H1 (cell line): ENCODE results near the gene CCR3. TPM values are rescaled to one million over a fixed set of nuclear protein-coding genes. Genes with fewer than 3 reads are reported as not detected.

Source experiments
- CTCF ChIA-PET: fragments of 300-600 bp; sonication (Branson Sonifier 250); formaldehyde crosslinking; loops from one replicate; lab custom pipeline; 2021; ENCODE audit not compliant: partially characterized antibody; lab: Charles Lee
- POLR2A ChIA-PET: fragments of 300-600 bp; sonication (Branson Sonifier 250); formaldehyde crosslinking; loops from one replicate; lab custom pipeline; 2021; ENCODE audit warnings: inconsistent platforms; ENCODE audit not compliant: partially characterized antibody; lab: Charles Lee
- DNase-seq, 2 experiments: peaks; one replicate each; pipeline versions ENCODE4 v3.0.0 to v3.0.0-alpha.2; 2010 to 2022; ENCODE audit warnings: low spot score in 2 of 2, low read depth in 1 of 2, mixed read lengths in 1 of 2
- FAIRE-seq: peaks from 2 replicates; lab custom pipeline; 2011; peaks lifted over from hg19 to GRCh38; lab: Jason Lieb, UNC
- H2AFZ ChIP-seq: 2 replicates; pipeline ENCODE4 v1.8.1; 2012; ENCODE audit warnings: low read length, inconsistent platforms
- H2AK5ac ChIP-seq: 2 replicates; pipeline ENCODE4 v1.6.1; 2013; ENCODE audit warnings: low read depth, low read length
- H2BK120ac ChIP-seq: replicated peaks from 2 replicates; pipeline ENCODE3; 2013; ENCODE audit warnings: low read depth, low read length, inconsistent platforms
- H2BK12ac ChIP-seq: 2 replicates; pipeline ENCODE4 v1.6.1; 2013; ENCODE audit warnings: low read depth, low read length
- H2BK15ac ChIP-seq: 2 replicates; pipeline ENCODE4 v1.6.1; 2013; ENCODE audit warnings: low read length
- H2BK20ac ChIP-seq: 2 replicates; pipeline ENCODE4 v1.6.1; 2013; ENCODE audit warnings: low read length
- H2BK5ac ChIP-seq: 2 replicates; pipeline ENCODE4 v1.6.1; 2013; ENCODE audit warnings: low read depth, low read length
- H3K14ac ChIP-seq: 2 replicates; pipeline ENCODE4 v1.6.1; 2013; ENCODE audit warnings: inconsistent platforms; ENCODE audit not compliant: insufficient read length
- H3K18ac ChIP-seq: 2 replicates; pipeline ENCODE4 v1.6.1; 2013; ENCODE audit warnings: low read length; ENCODE audit errors: extremely low read depth
- H3K23ac ChIP-seq: 2 replicates; pipeline ENCODE4 v1.6.1; 2013; ENCODE audit warnings: inconsistent platforms; ENCODE audit not compliant: insufficient read length
- H3K23me2 ChIP-seq: 2 replicates; pipeline ENCODE4 v1.6.1; 2013; ENCODE audit warnings: low read depth, low read length
- H3K27ac ChIP-seq: 2 replicates; pipeline ENCODE4 v1.6.1; 2011; ENCODE audit warnings: low read depth, low read length, inconsistent platforms
- H3K27me3 ChIP-seq, 4 experiments: replicated peaks in 1 of 4; 1 replicate in 1 of 4; 2 replicates in 3 of 4; pipeline versions ENCODE4 v1.6.1 to v1.8.1; 2011 to 2013; ENCODE audit warnings: low read length in 3 of 4, mild to moderate bottlenecking in 3 of 4, inconsistent platforms in 2 of 4, mixed read lengths in 2 of 4, moderate library complexity in 1 of 4; ENCODE audit not compliant: control insufficient read depth in 3 of 4, insufficient read depth in 3 of 4; ENCODE audit errors: extremely low read depth in 1 of 4
- H3K36me3 ChIP-seq, 4 experiments: 2 replicates each; pipeline versions ENCODE4 v1.6.1 to v1.8.1; 2011 to 2013; ENCODE audit warnings: mild to moderate bottlenecking in 4 of 4, low read length in 3 of 4, moderate library complexity in 2 of 4, control low read depth in 1 of 4, inconsistent platforms in 1 of 4; ENCODE audit not compliant: insufficient read depth in 4 of 4, control insufficient read depth in 2 of 4
- H3K4ac ChIP-seq: replicated peaks from 2 replicates; pipeline ENCODE3; 2013; ENCODE audit warnings: low read length, low read depth, mixed read lengths, inconsistent platforms; ENCODE audit not compliant: insufficient read length
- H3K4me1 ChIP-seq, 4 experiments: replicated peaks in 1 of 4; 1 replicate in 1 of 4; 2 replicates in 3 of 4; pipeline versions ENCODE4 v1.6.1 to v1.8.1; 2011 to 2013; ENCODE audit warnings: low read length in 3 of 4, inconsistent platforms in 2 of 4, mixed read lengths in 1 of 4; ENCODE audit not compliant: insufficient read depth in 4 of 4, control insufficient read depth in 3 of 4
- H3K4me2 ChIP-seq, 2 experiments: 2 replicates each; pipeline versions ENCODE4 v1.6.1 to v1.8.1; 2011 to 2013; ENCODE audit warnings: low read depth in 2 of 2, low read length in 2 of 2, control low read depth in 1 of 2, inconsistent platforms in 1 of 2, mild to moderate bottlenecking in 1 of 2; ENCODE audit not compliant: insufficient read depth in 1 of 2
- H3K4me3 ChIP-seq, 4 experiments: fragments of 200-600, 300-600 bp in 1 of 4; sonication (generic), shearing (Covaris generic), sonication (Bioruptor Twin) in 1 of 4; 2 replicates each; pipeline versions ENCODE4 v1.5.1 to v1.8.1; 2011 to 2016; ENCODE audit warnings: low read length in 4 of 4, low read depth in 3 of 4, control low read depth in 2 of 4, inconsistent platforms in 2 of 4, mild to moderate bottlenecking in 2 of 4, mixed read lengths in 1 of 4, moderate library complexity in 1 of 4; ENCODE audit not compliant: insufficient read depth in 2 of 4; ENCODE audit errors: extremely low read depth in 1 of 4
- H3K56ac ChIP-seq: replicated peaks from 2 replicates; pipeline ENCODE3; 2013; ENCODE audit warnings: low read depth, mild to moderate bottlenecking, mixed read lengths, low read length, inconsistent platforms; ENCODE audit not compliant: insufficient read length
- H3K79me1 ChIP-seq: 2 replicates; pipeline ENCODE4 v1.6.1; 2013; ENCODE audit warnings: low read depth, low read length, control low read depth
- H3K79me2 ChIP-seq, 2 experiments: 2 replicates each; pipeline versions ENCODE4 v1.6.1 to v1.8.1; 2012 to 2013; ENCODE audit warnings: low read length in 2 of 2, mild to moderate bottlenecking in 2 of 2, inconsistent platforms in 1 of 2; ENCODE audit not compliant: insufficient read depth in 2 of 2, control insufficient read depth in 1 of 2
- H3K9ac ChIP-seq, 4 experiments: replicated peaks in 1 of 4; 1 replicate in 1 of 4; 2 replicates in 3 of 4; pipeline versions ENCODE4 v1.6.1 to v1.8.1; 2011 to 2013; ENCODE audit warnings: low read depth in 3 of 4, low read length in 3 of 4, control low read depth in 2 of 4, mild to moderate bottlenecking in 2 of 4, moderate library complexity in 2 of 4, inconsistent platforms in 1 of 4; ENCODE audit errors: extremely low read depth in 1 of 4
- H3K9me3 ChIP-seq, 2 experiments: 2 replicates each; pipeline versions ENCODE4 v1.6.1 to v1.8.1; 2012 to 2013; ENCODE audit warnings: mild to moderate bottlenecking in 2 of 2, moderate library complexity in 2 of 2, control low read depth in 1 of 2, inconsistent platforms in 1 of 2, low read depth in 1 of 2, low read length in 1 of 2, mixed read lengths in 1 of 2; ENCODE audit not compliant: insufficient read depth in 2 of 2
- H4K20me1 ChIP-seq, 2 experiments: replicated peaks in 1 of 2; 2 replicates each; pipeline versions ENCODE3 to v1.8.1; 2011 to 2013; ENCODE audit warnings: inconsistent platforms in 2 of 2, low read length in 2 of 2, mild to moderate bottlenecking in 1 of 2; ENCODE audit not compliant: insufficient read depth in 2 of 2, control insufficient read depth in 1 of 2
- H4K5ac ChIP-seq: 2 replicates; pipeline ENCODE4 v1.6.1; 2013; ENCODE audit warnings: low read length, low read depth, mixed read lengths, inconsistent platforms; ENCODE audit not compliant: insufficient read length
- H4K8ac ChIP-seq: 2 replicates; pipeline ENCODE4 v1.8.0; 2013; ENCODE audit warnings: mild to moderate bottlenecking, moderate library complexity, low read length, inconsistent platforms; ENCODE audit not compliant: insufficient read depth; ENCODE audit errors: extremely low read depth
- H4K91ac ChIP-seq: replicated peaks from 2 replicates; pipeline ENCODE3; 2013; ENCODE audit warnings: low read length, mixed read lengths, inconsistent platforms; ENCODE audit not compliant: insufficient read length
- BACH1 ChIP-seq: IDR thresholded peaks from 2 replicates; pipeline ENCODE4 v1.6.1; 2012; ENCODE audit warnings: low read length, improper control_type of control experiment
- BCL11A ChIP-seq, 2 experiments: IDR thresholded peaks; one replicate each; pipeline ENCODE4 v1.6.1; 2011; ENCODE audit warnings: low read depth in 2 of 2, low read length in 2 of 2, mild to moderate bottlenecking in 2 of 2
- BRCA1 ChIP-seq: IDR thresholded peaks from 2 replicates; pipeline ENCODE4 v1.6.1; 2012; ENCODE audit warnings: low read depth, low read length, improper control_type of control experiment
- CHD2 ChIP-seq: IDR thresholded peaks from 2 replicates; pipeline ENCODE4 v1.6.1; 2012; ENCODE audit warnings: low read length, improper control_type of control experiment
- CREB1 ChIP-seq: IDR thresholded peaks from 2 replicates; pipeline ENCODE4 v1.6.1; 2012; ENCODE audit warnings: inconsistent platforms
- EGR1 ChIP-seq: IDR thresholded peaks from 2 replicates; pipeline ENCODE4 v1.6.1; 2011; ENCODE audit warnings: low read depth, low read length, borderline replicate concordance
- GTF2F1 ChIP-seq: IDR thresholded peaks from 2 replicates; pipeline ENCODE4 v1.6.1; 2012; ENCODE audit warnings: low read depth, low read length, improper control_type of control experiment, borderline replicate concordance
- MAX ChIP-seq: IDR thresholded peaks from 2 replicates; pipeline ENCODE4 v1.6.1; 2012; ENCODE audit warnings: inconsistent platforms
- POLR2A ChIP-seq, 2 experiments: IDR thresholded peaks; 1 replicate in 1 of 2; 2 replicates in 1 of 2; pipeline ENCODE4 v1.6.1; 2011; ENCODE audit warnings: low read depth in 2 of 2, low read length in 2 of 2, mild to moderate bottlenecking in 2 of 2; ENCODE audit errors: control extremely low read depth in 1 of 2
- POU5F1 ChIP-seq: IDR thresholded peaks from 2 replicates; pipeline ENCODE4 v1.6.1; 2011; ENCODE audit warnings: low read depth, mild to moderate bottlenecking, low read length, moderate library complexity
- SP1 ChIP-seq: IDR thresholded peaks from 2 replicates; pipeline ENCODE4 v1.6.1; 2011; ENCODE audit warnings: low read depth, low read length
- SP2 ChIP-seq: IDR thresholded peaks from 2 replicates; pipeline ENCODE4 v1.6.1; 2012; ENCODE audit warnings: mild to moderate bottlenecking, low read length, inconsistent platforms
- SP4 ChIP-seq: IDR thresholded peaks from 2 replicates; pipeline ENCODE4 v1.6.1; 2012; ENCODE audit warnings: low read length, inconsistent platforms
- WGBS, 2 experiments: shearing (Covaris generic) in 1 of 2; methylation state at CpG; one replicate each; pipeline versions ENCODE4 v1.1.6 to v1.1.7; 2013 to 2015; ENCODE audit warnings: low lambda C conversion rate in 2 of 2, mixed read lengths in 2 of 2, inconsistent platforms in 1 of 2, low coverage in 1 of 2, missing lambda C conversion rate in 1 of 2; ENCODE audit not compliant: insufficient replicate concordance in 2 of 2, insufficient coverage in 1 of 2, insufficient read length in 1 of 2; ENCODE audit errors: extremely low coverage in 1 of 2, missing lambda C conversion rate in 1 of 2; 5-methylcytosine and 5-hydroxymethylcytosine counted together
- polyA plus RNA-seq, 7 experiments: library from polyadenylated mRNA; depleted of rRNA in 3 of 7; stranded (reverse) in 5 of 7; unstranded in 2 of 7; fragments of >200 nt in 5 of 7; fragments of 200-250 nt in 2 of 7; gene quantifications; 1 replicate in 5 of 7; 2 replicates in 1 of 7; 4 replicates in 1 of 7; pipeline versions ENCODE4 v1.2.1 to v1.2.3, GENCODE V29; 2011 to 2013; ENCODE audit warnings: missing spikeins in 2 of 7, mixed read lengths in 2 of 7
- total RNA-seq: library from RNA; stranded (reverse); fragmentation: NEBNext Ultra II Directional; extraction: Animal tissue kit (Norgen Biotek cat#: 25700); gene quantifications from 2 replicates; pipeline ENCODE4 v1.2.1, GENCODE V29; 2021
- TF ChIP-seq, protein P1 (sequence below): IDR thresholded peaks from 2 replicates; pipeline ENCODE4 v1.6.1; 2011; ENCODE audit warnings: low read depth, mild to moderate bottlenecking, low read length; ENCODE audit not compliant: insufficient read depth
- TF ChIP-seq, protein P2 (sequence below): IDR thresholded peaks from 2 replicates; pipeline ENCODE4 v1.6.1; 2011; ENCODE audit warnings: low read length, improper control_type of control experiment

The CCR3 gene
- total and polyA plus RNA-seq, 2 of the 8 experiments (the other 6 are each of a cell fraction or from before 2014, with no cell fraction given), result not detected

DNA sequence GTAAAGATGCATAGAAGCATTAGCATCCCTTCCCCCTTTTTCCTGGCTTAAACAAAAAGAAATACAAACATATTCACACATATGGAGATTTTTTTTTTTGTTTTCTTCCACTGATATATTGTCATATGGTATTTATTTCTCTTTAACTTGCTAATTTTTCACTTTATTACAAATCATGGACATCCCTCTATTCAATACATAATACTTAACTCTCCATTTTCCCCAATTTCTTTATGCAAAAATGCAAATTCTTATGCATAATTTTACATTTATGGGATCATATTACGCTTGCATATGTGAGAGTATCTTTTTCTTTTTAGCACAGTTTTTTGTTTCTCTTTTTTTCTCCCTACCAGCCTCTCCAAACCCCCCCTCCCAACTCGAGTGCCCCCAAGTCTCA, 48.8 kb downstream of the CCR3 start:
- Histone ChIP-seq H3K4me2 (no peak overlapping the region), H2AFZ (no peak overlapping the region), H3K4me3 (no peak overlapping the region), H2BK5ac (no peak overlapping the region), H4K20me1 (no peaks in the 10 kb centered on the region), H3K4me1 (no peaks in the 10 kb centered on the region), H2BK15ac (no peak overlapping the region), H2BK120ac (no peak overlapping the region), H3K23ac (no peak overlapping the region), H3K4ac (no peak overlapping the region), H3K18ac (no peak overlapping the region), H4K91ac (no peak overlapping the region), H3K36me3 (no peaks in the 10 kb centered on the region), H2AK5ac (no peak overlapping the region), H3K56ac (no peak overlapping the region), H4K8ac (no peak overlapping the region), H2BK12ac (no peak overlapping the region), H2BK20ac (no peak overlapping the region), H3K27ac (no peak overlapping the region), H3K14ac (no peak overlapping the region), H3K79me1 (no peaks in the 10 kb centered on the region), H3K23me2 (no peaks in the 10 kb centered on the region), H3K9ac (no peak overlapping the region), H3K9me3 (no peaks in the 10 kb centered on the region), H3K27me3 (no peaks in the 10 kb centered on the region), H4K5ac (no peak overlapping the region), H3K79me2 (no peaks in the 10 kb centered on the region)
- ChIA-PET POLR2A (no interaction called here), CTCF (interaction anchor here (0.6 kb wide), 1 partner anchor 56 kb away, joined by 3 read pairs; no protein-coding TSS in a partner anchor)
- FAIRE-seq, result no peak
- WGBS, 2 experiments, result 83% methylated on average over 2 of the region's 2 CpGs; no CpG with 5 or more reads in 1 of the 2 experiments
- no peak for DNase-seq
- TF ChIP-seq EGR1, result no peak
- TF ChIP-seq BRCA1, result no peak
- TF ChIP-seq BCL11A (IDR thresholded peaks at IDR 0.05; ENCODE audit: low read depth in 2 of 2, low read length in 2 of 2), result no peak
- TF ChIP-seq MAX, result no peak
- no peak for TF ChIP-seq SP2
- TF ChIP-seq GTF2F1, result no peak
- no peak for TF ChIP-seq POU5F1
- TF ChIP-seq POLR2A (IDR thresholded peaks at IDR 0.05; ENCODE audit: control extremely low read depth in 1 of 2, low read depth in 2 of 2, low read length in 2 of 2), result no peak
- no peak for TF ChIP-seq SP4
- TF ChIP-seq CREB1, result no peak
- no peak for TF ChIP-seq BACH1
- TF ChIP-seq SP1, result no peak
- TF ChIP-seq CHD2, result no peak
- TF ChIP-seq, protein P1, sequence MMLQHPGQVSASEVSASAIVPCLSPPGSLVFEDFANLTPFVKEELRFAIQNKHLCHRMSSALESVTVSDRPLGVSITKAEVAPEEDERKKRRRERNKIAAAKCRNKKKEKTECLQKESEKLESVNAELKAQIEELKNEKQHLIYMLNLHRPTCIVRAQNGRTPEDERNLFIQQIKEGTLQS, result no peak
- TF ChIP-seq, protein P2, sequence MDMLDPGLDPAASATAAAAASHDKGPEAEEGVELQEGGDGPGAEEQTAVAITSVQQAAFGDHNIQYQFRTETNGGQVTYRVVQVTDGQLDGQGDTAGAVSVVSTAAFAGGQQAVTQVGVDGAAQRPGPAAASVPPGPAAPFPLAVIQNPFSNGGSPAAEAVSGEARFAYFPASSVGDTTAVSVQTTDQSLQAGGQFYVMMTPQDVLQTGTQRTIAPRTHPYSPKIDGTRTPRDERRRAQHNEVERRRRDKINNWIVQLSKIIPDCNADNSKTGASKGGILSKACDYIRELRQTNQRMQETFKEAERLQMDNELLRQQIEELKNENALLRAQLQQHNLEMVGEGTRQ, result no peak
